HG03280 (cell line): Measurements from ENCODE around the gene SAFB2.

Source experiments
- ATAC-seq: cut with Tn5 transposase; IDR thresholded peaks from one replicate; pipeline ENCODE4 v1.9.1; 2021; ENCODE audit warnings: mild to moderate bottlenecking, moderate library complexity; ENCODE audit not compliant: unreplicated experiment

Gene SAFB2

DNA sequence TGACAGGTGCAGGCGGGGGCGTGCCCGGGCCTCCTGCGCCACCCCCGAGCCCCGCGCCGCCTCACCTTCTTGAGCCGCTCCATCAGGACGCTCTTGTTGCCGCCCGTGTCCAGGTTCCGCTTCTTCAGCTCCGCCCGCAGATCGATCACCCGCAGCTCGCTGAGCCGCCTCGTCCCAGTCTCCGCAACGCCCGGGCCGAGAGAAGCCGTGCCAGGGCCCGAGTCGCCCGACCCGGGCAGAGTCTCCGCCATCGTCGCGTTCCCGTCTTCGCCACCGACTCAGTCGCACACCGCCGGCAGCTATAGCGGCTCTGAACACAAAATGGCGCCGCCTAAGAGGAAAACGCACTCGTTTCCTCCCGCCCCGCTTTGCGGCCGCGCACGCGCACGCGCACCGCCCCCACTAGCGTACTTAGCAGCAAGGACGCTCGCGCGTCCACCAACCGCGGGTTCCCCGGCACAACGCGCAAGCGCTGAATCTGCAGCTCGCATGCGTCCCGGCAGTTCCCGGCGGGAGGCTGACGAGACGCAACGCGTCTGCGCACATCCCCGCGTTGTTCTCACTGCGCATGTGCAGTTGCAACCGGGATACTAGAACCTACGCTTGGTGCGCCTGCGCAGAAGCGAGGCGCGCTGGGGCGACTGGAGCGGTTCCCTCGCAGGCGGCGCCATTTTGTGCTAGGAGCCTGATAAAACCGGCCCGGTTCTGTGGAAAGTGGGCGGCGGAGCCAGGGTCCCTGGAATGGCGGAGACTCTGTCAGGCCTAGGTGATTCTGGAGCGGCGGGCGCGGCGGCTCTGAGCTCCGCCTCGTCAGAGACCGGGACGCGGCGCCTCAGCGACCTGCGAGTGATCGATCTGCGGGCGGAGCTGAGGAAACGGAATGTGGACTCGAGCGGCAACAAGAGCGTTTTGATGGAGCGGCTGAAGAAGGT lies at the start of gene SAFB2, which contains the start of gene SAFB:
Gene SAFB2, minus strand, starts transcription at position 312 of the 932 bp plus-strand sequence. Its CDS starts 61 bp downstream, at position 251.
Gene SAFB, plus strand, starts transcription at position 619 of the 932 bp plus-strand sequence. Its CDS starts 123 bp downstream, at position 742.
- ATAC-seq, result peak; percentile 87

DNA sequence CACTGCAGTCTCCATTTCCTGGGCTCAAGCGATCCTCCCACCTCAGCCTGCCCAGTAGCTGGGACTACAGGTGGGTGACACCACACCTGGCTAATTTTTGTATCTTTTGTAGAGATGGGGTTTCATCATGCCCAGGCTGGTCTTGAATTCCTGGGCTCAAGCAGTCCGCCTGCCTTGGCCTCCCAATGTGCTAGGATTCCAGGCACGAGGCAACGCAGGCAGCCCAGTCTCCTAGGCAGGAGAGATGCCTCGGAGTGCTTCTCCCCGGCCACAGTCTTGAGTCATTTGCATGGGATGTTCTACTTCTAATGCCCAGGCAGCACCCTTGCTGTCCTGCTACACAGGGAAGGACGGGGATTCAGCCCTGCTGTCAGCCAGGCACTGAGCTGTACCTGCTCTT lies 49.0 kb upstream of the SAFB2 start:
- no peak for ATAC-seq

GRCh38 chr19:5669212-5669611 lies 46.6 kb upstream of the SAFB2 start:
- no peak for ATAC-seq

GRCh38 chr19:5667751-5668271 lies 45.2 kb upstream of the SAFB2 start:
- ATAC-seq, result no peak

DNA sequence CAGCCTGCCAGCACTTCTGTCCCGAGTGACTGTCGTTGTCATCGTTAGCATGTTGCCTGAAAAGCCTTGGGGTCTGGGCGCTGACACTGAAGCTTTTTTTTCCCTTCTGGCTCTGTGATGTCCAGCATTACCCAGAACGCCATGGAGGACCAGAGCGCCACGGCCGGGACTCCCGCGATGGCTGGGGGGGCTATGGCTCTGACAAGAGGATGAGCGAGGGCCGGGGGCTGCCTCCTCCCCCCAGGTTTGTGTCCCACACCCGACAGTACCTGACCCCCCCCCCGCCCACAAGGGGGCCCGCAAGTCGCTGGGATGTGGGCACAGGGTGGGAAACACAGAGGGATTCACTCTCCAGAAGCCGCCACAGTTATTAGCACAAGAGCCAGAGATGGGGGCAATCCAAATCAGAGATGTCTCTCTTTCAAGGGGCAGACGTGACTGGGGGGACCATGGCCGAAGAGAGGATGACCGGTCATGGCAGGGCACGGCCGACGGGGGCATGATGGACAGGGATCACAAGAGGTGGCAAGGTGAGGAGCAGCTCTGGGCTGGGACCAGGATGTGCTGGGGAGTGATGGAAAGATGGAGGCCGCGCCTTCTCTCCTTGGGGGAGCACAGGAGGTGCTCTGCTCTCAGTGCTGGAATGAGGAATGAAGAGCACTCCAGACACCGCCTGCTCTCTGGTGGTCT lies 44.5 kb upstream of the SAFB2 start:
- no peak for ATAC-seq

- ATAC-seq, result no peak
Observed at GRCh38 chr19:5665781-5666513, 43.4 kb upstream of the SAFB2 start.

DNA sequence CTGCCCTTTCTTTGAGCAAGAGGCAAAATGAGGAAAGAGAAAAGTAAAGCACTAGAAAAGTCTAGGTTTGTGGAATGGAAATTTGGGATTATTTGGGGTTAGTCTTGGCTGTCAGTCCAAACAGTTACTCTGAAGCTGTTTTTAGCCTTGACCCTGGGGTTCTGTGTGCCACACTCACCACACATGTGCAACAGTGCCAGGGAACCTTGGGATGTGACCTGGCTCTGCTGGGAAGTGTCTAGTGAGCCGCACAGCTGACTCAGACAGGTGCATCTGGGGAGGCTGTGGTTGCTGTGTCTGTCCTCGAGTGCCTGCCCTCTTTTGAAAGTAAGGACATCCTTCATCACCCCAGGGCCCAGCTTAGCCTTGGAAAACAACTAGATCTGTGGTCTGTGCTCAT lies 41.9 kb upstream of the SAFB2 start:
- ATAC-seq, result no peak

GRCh38 chr19:5663904-5664303 lies 41.3 kb upstream of the SAFB2 start:
- no peak for ATAC-seq

DNA sequence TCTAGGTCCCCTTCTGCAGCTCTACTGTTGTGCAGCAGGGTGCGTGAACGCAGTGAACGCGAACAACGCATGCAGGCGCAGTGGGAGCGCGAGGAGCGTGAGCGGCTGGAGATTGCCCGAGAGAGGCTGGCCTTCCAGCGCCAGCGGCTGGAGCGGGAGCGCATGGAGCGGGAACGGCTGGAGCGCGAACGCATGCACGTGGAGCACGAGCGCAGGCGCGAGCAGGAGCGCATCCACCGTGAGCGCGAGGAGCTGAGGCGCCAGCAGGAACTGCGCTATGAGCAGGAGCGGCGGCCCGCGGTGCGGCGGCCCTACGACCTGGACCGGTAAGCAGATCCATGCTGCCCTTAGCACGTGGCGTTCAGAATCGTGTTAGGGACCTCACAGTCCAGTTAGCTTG lies 38.9 kb upstream of the SAFB2 start:
- ATAC-seq, result no peak

DNA sequence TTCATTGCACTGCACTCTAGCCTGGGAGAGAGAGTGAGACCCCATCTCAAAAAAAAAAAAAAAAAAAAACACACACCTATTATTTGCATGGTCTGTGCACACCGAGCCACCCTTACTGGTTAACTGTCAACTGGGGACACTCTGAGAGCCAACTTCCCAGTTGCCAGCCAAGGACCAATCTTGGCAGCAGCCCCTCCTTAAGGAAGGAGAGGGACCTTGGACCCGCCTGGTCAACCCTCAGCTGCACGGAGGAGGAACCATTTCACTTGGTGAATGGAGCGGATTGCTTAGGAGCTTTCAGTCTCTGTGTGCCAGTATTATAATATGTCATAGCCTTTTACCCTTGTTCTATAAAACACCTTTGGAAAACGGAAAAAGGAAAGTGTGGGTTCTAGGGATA lies 32.8 kb upstream of the SAFB2 start:
- ATAC-seq, result no peak

GRCh38 chr19:5654931-5655330 lies 32.4 kb upstream of the SAFB2 start:
- no peak for ATAC-seq

GRCh38 chr19:5652261-5652660 lies 29.7 kb upstream of the SAFB2 start:
- ATAC-seq, result no peak

DNA sequence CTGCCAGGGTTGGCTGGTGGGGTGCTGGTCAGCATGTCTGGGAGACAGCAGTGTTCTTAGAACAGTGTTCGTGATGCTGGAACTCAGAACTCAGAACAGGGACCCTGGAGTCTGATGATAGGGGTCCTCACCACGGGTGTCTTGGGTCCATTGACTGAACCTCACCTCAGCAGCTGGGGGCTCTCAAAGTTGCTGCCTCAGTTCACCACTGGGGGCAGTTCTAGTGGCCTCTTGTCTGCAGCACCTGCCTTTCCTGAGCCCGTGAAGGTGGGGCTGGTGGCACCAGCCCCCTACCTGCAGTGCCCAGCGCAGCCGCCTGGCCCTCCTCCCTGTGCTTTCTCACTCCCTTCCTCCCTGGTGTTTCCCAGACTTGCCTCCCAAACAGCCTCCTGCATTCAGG lies 28.8 kb upstream of the SAFB2 start:
- no peak for ATAC-seq

GRCh38 chr19:5648464-5648863 lies 25.9 kb upstream of the SAFB2 start:
- no peak for ATAC-seq

DNA sequence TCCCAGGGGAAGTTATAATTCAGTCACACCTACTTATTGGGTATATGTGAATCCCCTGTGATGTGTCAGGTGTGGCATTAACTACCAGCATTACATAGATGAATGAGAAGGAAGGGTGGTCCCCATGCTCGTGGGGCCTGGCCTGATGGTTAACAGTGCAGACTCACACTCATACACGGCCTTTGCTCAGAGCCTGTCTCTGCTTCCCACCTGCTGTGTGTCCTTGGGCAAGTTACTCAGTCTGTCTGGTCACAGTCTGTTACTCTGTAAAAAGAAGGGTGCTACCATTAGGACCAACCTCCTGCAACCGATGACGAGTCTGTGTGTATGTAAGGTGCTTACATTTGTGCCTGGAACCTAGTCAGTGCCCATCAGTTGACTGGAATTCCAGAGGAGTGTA lies 24.1 kb upstream of the SAFB2 start:
- no peak for ATAC-seq

- no peak for ATAC-seq
Observed at GRCh38 chr19:5645409-5645808, 22.8 kb upstream of the SAFB2 start.

- no peak for ATAC-seq
Observed at GRCh38 chr19:5644037-5644436, 21.5 kb upstream of the SAFB2 start.

DNA sequence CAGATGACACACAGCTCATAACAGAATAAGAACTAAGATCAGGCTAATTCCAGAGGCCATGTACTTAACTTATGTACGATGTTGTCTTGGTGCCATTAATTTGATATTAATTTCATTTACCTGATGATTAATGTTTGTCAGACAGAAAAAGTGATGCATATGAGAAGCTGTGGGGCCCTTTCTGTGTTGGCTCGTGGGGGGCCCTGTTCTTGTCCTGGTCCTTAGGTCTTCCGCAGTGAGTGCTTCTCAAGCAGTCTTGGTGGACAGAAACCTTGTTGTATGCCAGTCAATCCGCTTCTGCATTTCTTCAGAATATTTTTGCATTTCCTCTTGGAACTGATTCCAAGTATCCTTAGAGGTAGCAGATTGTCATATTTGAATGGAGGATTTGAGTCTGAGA lies 20.5 kb upstream of the SAFB2 start:
- ATAC-seq, result no peak

GRCh38 chr19:5642204-5642603 lies 19.6 kb upstream of the SAFB2 start:
- no peak for ATAC-seq

GRCh38 chr19:5641171-5641570 lies 18.6 kb upstream of the SAFB2 start:
- ATAC-seq, result no peak

GRCh38 chr19:5637971-5638370 lies 15.4 kb upstream of the SAFB2 start:
- no peak for ATAC-seq
